Neural cell (in vitro differentiated cells): Measurements from ENCODE around the gene CCDC102A. TPM values are rescaled to one million over a fixed set of nuclear protein-coding genes. Genes with fewer than 3 reads are reported as not detected.

Experiments
- H2AFZ ChIP-seq: fragments of 200-600, 300-800 bp; sonication (generic), shearing (Covaris generic); 2 replicates; pipeline ENCODE4 v1.6.0; 2014; ENCODE audit warnings: low read depth, mild to moderate bottlenecking, antibody characterized with exemption, low read length, moderate library complexity
- H3F3A ChIP-seq: fragments of 200-600 bp; shearing (Covaris generic); 2 replicates; pipeline ENCODE4 v1.6.1; 2016; ENCODE audit warnings: mild to moderate bottlenecking, moderate library complexity, mixed read lengths, antibody characterized with exemption, low read length; ENCODE audit not compliant: insufficient read depth, poor library complexity, severe bottlenecking
- H3K27ac ChIP-seq: fragments of 200-600, 300-800 bp; sonication (generic), shearing (Covaris generic); 2 replicates; pipeline ENCODE4 v1.5.1; 2014; ENCODE audit warnings: mild to moderate bottlenecking, low read length, moderate library complexity
- H3K27me3 ChIP-seq: fragments of 300-800, 200-600 bp; sonication (generic), shearing (Covaris generic); 2 replicates; pipeline ENCODE4 v1.6.0; 2014; ENCODE audit warnings: mild to moderate bottlenecking, low read depth, low read length, moderate library complexity; ENCODE audit not compliant: insufficient read depth
- H3K36me3 ChIP-seq: fragments of 300-800, 200-600 bp; sonication (generic), shearing (Covaris generic); 2 replicates; pipeline ENCODE4 v1.5.1; 2014; ENCODE audit warnings: mild to moderate bottlenecking, antibody characterized with exemption, low read length, moderate library complexity; ENCODE audit not compliant: insufficient read depth
- H3K4me2 ChIP-seq: fragments of 300-800, 200-600 bp; sonication (generic), shearing (Covaris generic); 2 replicates; pipeline ENCODE4 v1.6.0; 2014; ENCODE audit warnings: mild to moderate bottlenecking, low read length
- H3K4me3 ChIP-seq: fragments of 300-800, 200-600 bp; sonication (generic), shearing (Covaris generic); 2 replicates; pipeline ENCODE4 v1.5.1; 2014; ENCODE audit warnings: mild to moderate bottlenecking, low read length, moderate library complexity
- H3K79me2 ChIP-seq: fragments of 200-600 bp; shearing (Covaris generic); replicated peaks from 2 replicates; pipeline ENCODE4 v1.6.0; 2014; ENCODE audit warnings: mild to moderate bottlenecking, low read length, moderate library complexity; ENCODE audit not compliant: insufficient read depth
- H3K9ac ChIP-seq: fragments of 300-800, 200-600 bp; sonication (generic), shearing (Covaris generic); 2 replicates; pipeline ENCODE4 v1.6.1; 2016; ENCODE audit warnings: mild to moderate bottlenecking, low read length, mixed read lengths
- H3K9me2 ChIP-seq: fragments of 200-600 bp; shearing (Covaris generic); 2 replicates; pipeline ENCODE4 v1.6.1; 2016; ENCODE audit warnings: mild to moderate bottlenecking, low read length, mixed read lengths; ENCODE audit not compliant: insufficient read depth
- H3K9me3 ChIP-seq: fragments of 200-600, 300-800 bp; sonication (generic), shearing (Covaris generic); 2 replicates; pipeline ENCODE4 v1.6.1; 2016; ENCODE audit warnings: mild to moderate bottlenecking, mixed run types, low read length, moderate library complexity, mixed read lengths
- H4K20me1 ChIP-seq: fragments of 200-600 bp; shearing (Covaris generic); 2 replicates; pipeline ENCODE4 v1.6.1; 2016; ENCODE audit warnings: mild to moderate bottlenecking, mixed run types; ENCODE audit not compliant: insufficient read depth
- EP300 ChIP-seq: fragments of 450-650 bp; conservative IDR thresholded peaks from 2 replicates; pipeline ENCODE4 v1.6.1; 2014; ENCODE audit warnings: antibody characterized with exemption, mild to moderate bottlenecking, moderate library complexity; ENCODE audit not compliant: poor library complexity, severe bottlenecking
- EZH2 ChIP-seq: fragments of 200-600, 300-800 bp; shearing (Covaris generic), sonication (generic); IDR thresholded peaks from 2 replicates; pipeline ENCODE4 v1.6.1; 2014; ENCODE audit warnings: antibody characterized with exemption, low read length, borderline replicate concordance, mild to moderate bottlenecking; ENCODE audit not compliant: insufficient read depth, poor library complexity, severe bottlenecking
- MXI1 ChIP-seq: fragments of 450-650 bp; conservative IDR thresholded peaks from 2 replicates; pipeline ENCODE4 v1.6.1; 2014; ENCODE audit warnings: antibody characterized with exemption, mild to moderate bottlenecking; ENCODE audit not compliant: poor library complexity, severe bottlenecking
- POLR2AphosphoS5 ChIP-seq: IDR thresholded peaks from 2 replicates; pipeline ENCODE4 v1.6.1; 2012
- RAD21 ChIP-seq: fragments of 450-650 bp; conservative IDR thresholded peaks from 2 replicates; pipeline ENCODE4 v1.6.1; 2014; ENCODE audit warnings: antibody characterized with exemption, mild to moderate bottlenecking, moderate library complexity
- SMC3 ChIP-seq: fragments of 450-650 bp; conservative IDR thresholded peaks from 2 replicates; pipeline ENCODE4 v1.6.1; 2014; ENCODE audit warnings: antibody characterized with exemption, mild to moderate bottlenecking, moderate library complexity; ENCODE audit not compliant: poor library complexity
- TAF1 ChIP-seq: IDR thresholded peaks from 2 replicates; pipeline ENCODE4 v1.6.1; 2012; ENCODE audit warnings: low read depth
- polyA plus RNA-seq: library from polyadenylated mRNA; depleted of rRNA; stranded (reverse); fragments of >200 nt; gene quantifications from 2 replicates; pipeline ENCODE4 v1.2.3, GENCODE V29; 2014
- TF ChIP-seq, protein P1 (sequence below): IDR thresholded peaks from 2 replicates; pipeline ENCODE4 v1.6.1; 2012; ENCODE audit warnings: borderline replicate concordance
- TF ChIP-seq, protein P2 (sequence below): fragments of 450-650 bp; IDR thresholded peaks from 2 replicates; pipeline ENCODE4 v1.5.1; 2014; ENCODE audit warnings: antibody characterized with exemption, mild to moderate bottlenecking, moderate library complexity; ENCODE audit not compliant: poor library complexity, severe bottlenecking

Gene CCDC102A
- polyA plus RNA-seq, 1 donor from 2014 or later = 0.20 TPM

DNA sequence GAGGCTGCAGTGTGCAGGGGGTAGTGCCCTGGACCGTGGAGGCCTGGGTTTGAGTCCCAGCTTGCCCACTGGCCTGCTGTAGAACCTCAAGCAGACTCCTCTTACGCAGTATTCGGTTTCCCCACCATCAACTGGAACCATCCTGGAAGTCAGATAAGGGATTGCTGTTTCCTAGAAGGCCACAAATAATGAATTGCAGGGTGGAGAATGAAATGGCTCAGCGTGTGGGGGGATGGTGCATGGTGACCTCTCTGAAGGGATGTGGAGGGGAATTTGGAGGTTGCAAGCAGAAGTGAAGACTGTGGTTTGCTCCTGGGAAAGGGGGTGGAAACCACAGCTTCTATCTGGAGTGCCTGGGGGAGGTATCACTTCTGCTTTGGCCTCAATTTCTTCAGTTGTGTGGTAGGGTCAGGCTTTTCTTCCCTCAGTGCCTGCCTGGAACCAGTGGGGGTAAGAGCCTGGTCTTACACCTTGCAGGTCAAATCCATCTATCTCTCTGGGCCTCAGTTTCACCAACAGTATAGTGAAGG, 7.8 kb upstream of the CCDC102A start:
- Histone ChIP-seq H3K9ac (no peak overlapping the region), H2AFZ (no peak overlapping the region), H3K9me2 (no peaks in the 10 kb centered on the region), H3K27me3 (no peaks in the 10 kb centered on the region), H3K79me2 (no peaks in the 10 kb centered on the region), H3F3A (no peaks in the 10 kb centered on the region), H3K4me3 (no peak overlapping the region), H3K27ac (no peak overlapping the region), H3K36me3 (no peaks in the 10 kb centered on the region), H3K9me3 (no peaks in the 10 kb centered on the region), H3K4me2 (no peak overlapping the region), H4K20me1 (no peaks in the 10 kb centered on the region)
- no peak for TF ChIP-seq POLR2AphosphoS5
- no peak for TF ChIP-seq EP300
- TF ChIP-seq SMC3 = no peak
- no peak for TF ChIP-seq RAD21
- TF ChIP-seq, protein P1, sequence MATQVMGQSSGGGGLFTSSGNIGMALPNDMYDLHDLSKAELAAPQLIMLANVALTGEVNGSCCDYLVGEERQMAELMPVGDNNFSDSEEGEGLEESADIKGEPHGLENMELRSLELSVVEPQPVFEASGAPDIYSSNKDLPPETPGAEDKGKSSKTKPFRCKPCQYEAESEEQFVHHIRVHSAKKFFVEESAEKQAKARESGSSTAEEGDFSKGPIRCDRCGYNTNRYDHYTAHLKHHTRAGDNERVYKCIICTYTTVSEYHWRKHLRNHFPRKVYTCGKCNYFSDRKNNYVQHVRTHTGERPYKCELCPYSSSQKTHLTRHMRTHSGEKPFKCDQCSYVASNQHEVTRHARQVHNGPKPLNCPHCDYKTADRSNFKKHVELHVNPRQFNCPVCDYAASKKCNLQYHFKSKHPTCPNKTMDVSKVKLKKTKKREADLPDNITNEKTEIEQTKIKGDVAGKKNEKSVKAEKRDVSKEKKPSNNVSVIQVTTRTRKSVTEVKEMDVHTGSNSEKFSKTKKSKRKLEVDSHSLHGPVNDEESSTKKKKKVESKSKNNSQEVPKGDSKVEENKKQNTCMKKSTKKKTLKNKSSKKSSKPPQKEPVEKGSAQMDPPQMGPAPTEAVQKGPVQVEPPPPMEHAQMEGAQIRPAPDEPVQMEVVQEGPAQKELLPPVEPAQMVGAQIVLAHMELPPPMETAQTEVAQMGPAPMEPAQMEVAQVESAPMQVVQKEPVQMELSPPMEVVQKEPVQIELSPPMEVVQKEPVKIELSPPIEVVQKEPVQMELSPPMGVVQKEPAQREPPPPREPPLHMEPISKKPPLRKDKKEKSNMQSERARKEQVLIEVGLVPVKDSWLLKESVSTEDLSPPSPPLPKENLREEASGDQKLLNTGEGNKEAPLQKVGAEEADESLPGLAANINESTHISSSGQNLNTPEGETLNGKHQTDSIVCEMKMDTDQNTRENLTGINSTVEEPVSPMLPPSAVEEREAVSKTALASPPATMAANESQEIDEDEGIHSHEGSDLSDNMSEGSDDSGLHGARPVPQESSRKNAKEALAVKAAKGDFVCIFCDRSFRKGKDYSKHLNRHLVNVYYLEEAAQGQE = no peak
- TF ChIP-seq, protein P2, sequence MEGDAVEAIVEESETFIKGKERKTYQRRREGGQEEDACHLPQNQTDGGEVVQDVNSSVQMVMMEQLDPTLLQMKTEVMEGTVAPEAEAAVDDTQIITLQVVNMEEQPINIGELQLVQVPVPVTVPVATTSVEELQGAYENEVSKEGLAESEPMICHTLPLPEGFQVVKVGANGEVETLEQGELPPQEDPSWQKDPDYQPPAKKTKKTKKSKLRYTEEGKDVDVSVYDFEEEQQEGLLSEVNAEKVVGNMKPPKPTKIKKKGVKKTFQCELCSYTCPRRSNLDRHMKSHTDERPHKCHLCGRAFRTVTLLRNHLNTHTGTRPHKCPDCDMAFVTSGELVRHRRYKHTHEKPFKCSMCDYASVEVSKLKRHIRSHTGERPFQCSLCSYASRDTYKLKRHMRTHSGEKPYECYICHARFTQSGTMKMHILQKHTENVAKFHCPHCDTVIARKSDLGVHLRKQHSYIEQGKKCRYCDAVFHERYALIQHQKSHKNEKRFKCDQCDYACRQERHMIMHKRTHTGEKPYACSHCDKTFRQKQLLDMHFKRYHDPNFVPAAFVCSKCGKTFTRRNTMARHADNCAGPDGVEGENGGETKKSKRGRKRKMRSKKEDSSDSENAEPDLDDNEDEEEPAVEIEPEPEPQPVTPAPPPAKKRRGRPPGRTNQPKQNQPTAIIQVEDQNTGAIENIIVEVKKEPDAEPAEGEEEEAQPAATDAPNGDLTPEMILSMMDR = no peak
- TF ChIP-seq MXI1 = no peak
- no peak for TF ChIP-seq TAF1
- no peak for TF ChIP-seq EZH2

DNA sequence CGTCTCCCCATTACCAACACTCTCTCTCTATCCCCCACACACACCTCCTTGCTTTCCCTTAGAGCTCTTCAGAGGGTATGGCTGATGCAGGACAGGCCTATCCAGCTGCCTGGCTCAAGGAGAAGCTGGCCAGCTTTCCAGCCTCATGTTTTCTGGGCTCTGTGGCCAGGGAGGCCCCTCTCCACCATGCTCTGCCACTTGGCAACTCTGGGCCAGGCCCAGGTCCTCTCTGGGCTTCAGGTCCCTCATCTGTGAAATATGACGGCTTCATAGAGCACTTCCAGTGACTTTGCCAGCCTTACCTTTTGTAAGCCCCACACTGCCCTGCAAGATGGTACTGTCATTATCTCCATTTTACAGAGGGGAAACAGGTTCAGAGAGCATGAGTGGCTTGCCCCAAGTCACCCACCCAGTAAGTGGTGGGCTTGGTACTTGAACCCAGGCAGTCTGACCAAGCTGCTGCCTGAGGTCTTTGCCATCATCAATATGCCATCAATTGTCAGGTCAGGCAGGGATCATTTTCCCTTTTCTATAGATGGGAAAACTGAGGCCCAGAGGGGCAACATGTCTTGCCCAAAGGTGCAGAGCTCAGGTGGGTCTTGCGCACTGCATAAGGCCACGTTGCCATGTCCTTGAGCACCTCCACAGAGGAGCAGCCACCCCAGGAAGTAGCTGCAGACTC, 5.5 kb upstream of the CCDC102A start:
- no peaks in the 10 kb centered on the region for H3K79me2 ChIP-seq
- no peaks in the 10 kb centered on the region for H3K9me2 ChIP-seq
- H3K4me3 ChIP-seq = no peak overlapping the region
- H3K36me3 ChIP-seq = no peaks in the 10 kb centered on the region
- H3K4me2 ChIP-seq = no peak overlapping the region
- no peak overlapping the region for H3K27ac ChIP-seq
- H3K9ac ChIP-seq = no peak overlapping the region
- no peak for TF ChIP-seq POLR2AphosphoS5
- TF ChIP-seq EZH2 = no peak
- TF ChIP-seq, protein P1 = no peak
- H3K27me3 ChIP-seq = peaks cover 7% of the 10 kb centered on the region
- no peak overlapping the region for H2AFZ ChIP-seq
- no peaks in the 10 kb centered on the region for H3K9me3 ChIP-seq
- H3F3A ChIP-seq = peaks cover 5% of the 10 kb centered on the region
- no peaks in the 10 kb centered on the region for H4K20me1 ChIP-seq
